H1 (cell line): ENCODE data around the gene MLEC. TPM values are rescaled to one million over a fixed set of nuclear protein-coding genes. Genes with fewer than 3 reads are reported as not detected.

Experiments used
- ASH2L ChIP-seq: fragments of 200-600, 300-600 bp; sonication (generic); IDR thresholded peaks from one replicate; pipeline ENCODE4 v1.7.1; 2017; ENCODE audit warnings: low read length
- CBX8 ChIP-seq: fragments of 300-800, 300-1000 bp; sonication (generic); IDR thresholded peaks from 2 replicates; pipeline ENCODE4 v1.7.1; 2016; ENCODE audit warnings: low read depth, low read length, borderline replicate concordance
- FOSL1 ChIP-seq: IDR thresholded peaks from 2 replicates; pipeline ENCODE4 v1.6.1; 2011; ENCODE audit warnings: mild to moderate bottlenecking, low read depth, low read length, moderate library complexity; ENCODE audit not compliant: insufficient read depth
- HDAC6 ChIP-seq: IDR thresholded peaks from one replicate; pipeline ENCODE4 v1.7.1; 2012; ENCODE audit warnings: low read depth, mild to moderate bottlenecking, inconsistent platforms, low read length, moderate library complexity
- JUND ChIP-seq: IDR thresholded peaks from 2 replicates; pipeline ENCODE4 v1.6.1; 2011; ENCODE audit warnings: mild to moderate bottlenecking, improper control_type of control experiment, low read length
- MAFK ChIP-seq: IDR thresholded peaks from 2 replicates; pipeline ENCODE4 v1.6.1; 2012; ENCODE audit warnings: low read depth, mild to moderate bottlenecking, improper control_type of control experiment, low read length
- SAP30 ChIP-seq: fragments of 300-600 bp; sonication (generic); IDR thresholded peaks from 2 replicates; pipeline ENCODE4 v1.7.1; 2012; ENCODE audit warnings: low read length, moderate library complexity, mild to moderate bottlenecking, inconsistent platforms; ENCODE audit not compliant: insufficient read depth, insufficient replicate concordance
- TCF12 ChIP-seq: IDR thresholded peaks from 2 replicates; pipeline ENCODE4 v1.6.1; 2011; ENCODE audit warnings: low read depth, mild to moderate bottlenecking, low read length
- YY1 ChIP-seq: IDR thresholded peaks from 2 replicates; pipeline ENCODE4 v1.6.1; 2011; ENCODE audit warnings: low read depth, mild to moderate bottlenecking, low read length
- polyA plus RNA-seq, 7 experiments: library from polyadenylated mRNA; depleted of rRNA in 3 of 7; stranded (reverse) in 5 of 7; unstranded in 2 of 7; fragments of >200 nt in 5 of 7; fragments of 200-250 nt in 2 of 7; gene quantifications; 1 replicate in 5 of 7; 2 replicates in 1 of 7; 4 replicates in 1 of 7; pipeline versions ENCODE4 v1.2.1 to v1.2.3, GENCODE V29; 2011 to 2013; ENCODE audit warnings: missing spikeins in 2 of 7, mixed read lengths in 2 of 7
- total RNA-seq: library from RNA; stranded (reverse); fragmentation: NEBNext Ultra II Directional; extraction: Animal tissue kit (Norgen Biotek cat#: 25700); gene quantifications from 2 replicates; pipeline ENCODE4 v1.2.1, GENCODE V29; 2021
- TF ChIP-seq, protein P1 (sequence below): fragments of 300-600 bp; sonication (generic); IDR thresholded peaks from 2 replicates; pipeline ENCODE4 v1.7.1; 2012; ENCODE audit warnings: low read length, moderate library complexity, mild to moderate bottlenecking, inconsistent platforms; ENCODE audit not compliant: insufficient replicate concordance
- TF ChIP-seq, protein P2 (sequence below): IDR thresholded peaks from 2 replicates; pipeline ENCODE4 v1.6.1; 2012; ENCODE audit warnings: low read length, inconsistent platforms

The MLEC gene
- total and polyA plus RNA-seq, 2 of the 8 experiments (the other 6 are each of a cell fraction or from before 2014, with no cell fraction given): 37.1 to 260 TPM

DNA sequence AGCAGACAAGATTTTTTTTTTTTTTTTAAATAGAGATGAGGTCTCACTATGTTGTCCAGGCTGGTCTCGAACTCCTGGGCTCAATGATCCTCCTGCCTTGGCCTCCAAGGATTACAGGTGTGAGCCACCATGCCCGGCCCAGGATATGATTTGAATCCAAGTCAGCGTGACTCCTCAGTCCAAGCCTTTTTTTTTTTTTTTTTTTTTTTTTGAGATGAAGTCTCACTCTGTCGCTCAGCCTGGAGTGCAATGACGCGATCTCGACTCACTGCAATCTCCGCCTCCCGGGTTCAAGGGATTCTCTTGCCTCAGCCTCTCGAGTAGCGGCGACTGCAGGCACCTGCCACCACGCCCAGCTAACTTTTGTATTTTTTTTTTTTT is 39.6 kb upstream of the MLEC start (continued):
- TF ChIP-seq, protein P1, sequence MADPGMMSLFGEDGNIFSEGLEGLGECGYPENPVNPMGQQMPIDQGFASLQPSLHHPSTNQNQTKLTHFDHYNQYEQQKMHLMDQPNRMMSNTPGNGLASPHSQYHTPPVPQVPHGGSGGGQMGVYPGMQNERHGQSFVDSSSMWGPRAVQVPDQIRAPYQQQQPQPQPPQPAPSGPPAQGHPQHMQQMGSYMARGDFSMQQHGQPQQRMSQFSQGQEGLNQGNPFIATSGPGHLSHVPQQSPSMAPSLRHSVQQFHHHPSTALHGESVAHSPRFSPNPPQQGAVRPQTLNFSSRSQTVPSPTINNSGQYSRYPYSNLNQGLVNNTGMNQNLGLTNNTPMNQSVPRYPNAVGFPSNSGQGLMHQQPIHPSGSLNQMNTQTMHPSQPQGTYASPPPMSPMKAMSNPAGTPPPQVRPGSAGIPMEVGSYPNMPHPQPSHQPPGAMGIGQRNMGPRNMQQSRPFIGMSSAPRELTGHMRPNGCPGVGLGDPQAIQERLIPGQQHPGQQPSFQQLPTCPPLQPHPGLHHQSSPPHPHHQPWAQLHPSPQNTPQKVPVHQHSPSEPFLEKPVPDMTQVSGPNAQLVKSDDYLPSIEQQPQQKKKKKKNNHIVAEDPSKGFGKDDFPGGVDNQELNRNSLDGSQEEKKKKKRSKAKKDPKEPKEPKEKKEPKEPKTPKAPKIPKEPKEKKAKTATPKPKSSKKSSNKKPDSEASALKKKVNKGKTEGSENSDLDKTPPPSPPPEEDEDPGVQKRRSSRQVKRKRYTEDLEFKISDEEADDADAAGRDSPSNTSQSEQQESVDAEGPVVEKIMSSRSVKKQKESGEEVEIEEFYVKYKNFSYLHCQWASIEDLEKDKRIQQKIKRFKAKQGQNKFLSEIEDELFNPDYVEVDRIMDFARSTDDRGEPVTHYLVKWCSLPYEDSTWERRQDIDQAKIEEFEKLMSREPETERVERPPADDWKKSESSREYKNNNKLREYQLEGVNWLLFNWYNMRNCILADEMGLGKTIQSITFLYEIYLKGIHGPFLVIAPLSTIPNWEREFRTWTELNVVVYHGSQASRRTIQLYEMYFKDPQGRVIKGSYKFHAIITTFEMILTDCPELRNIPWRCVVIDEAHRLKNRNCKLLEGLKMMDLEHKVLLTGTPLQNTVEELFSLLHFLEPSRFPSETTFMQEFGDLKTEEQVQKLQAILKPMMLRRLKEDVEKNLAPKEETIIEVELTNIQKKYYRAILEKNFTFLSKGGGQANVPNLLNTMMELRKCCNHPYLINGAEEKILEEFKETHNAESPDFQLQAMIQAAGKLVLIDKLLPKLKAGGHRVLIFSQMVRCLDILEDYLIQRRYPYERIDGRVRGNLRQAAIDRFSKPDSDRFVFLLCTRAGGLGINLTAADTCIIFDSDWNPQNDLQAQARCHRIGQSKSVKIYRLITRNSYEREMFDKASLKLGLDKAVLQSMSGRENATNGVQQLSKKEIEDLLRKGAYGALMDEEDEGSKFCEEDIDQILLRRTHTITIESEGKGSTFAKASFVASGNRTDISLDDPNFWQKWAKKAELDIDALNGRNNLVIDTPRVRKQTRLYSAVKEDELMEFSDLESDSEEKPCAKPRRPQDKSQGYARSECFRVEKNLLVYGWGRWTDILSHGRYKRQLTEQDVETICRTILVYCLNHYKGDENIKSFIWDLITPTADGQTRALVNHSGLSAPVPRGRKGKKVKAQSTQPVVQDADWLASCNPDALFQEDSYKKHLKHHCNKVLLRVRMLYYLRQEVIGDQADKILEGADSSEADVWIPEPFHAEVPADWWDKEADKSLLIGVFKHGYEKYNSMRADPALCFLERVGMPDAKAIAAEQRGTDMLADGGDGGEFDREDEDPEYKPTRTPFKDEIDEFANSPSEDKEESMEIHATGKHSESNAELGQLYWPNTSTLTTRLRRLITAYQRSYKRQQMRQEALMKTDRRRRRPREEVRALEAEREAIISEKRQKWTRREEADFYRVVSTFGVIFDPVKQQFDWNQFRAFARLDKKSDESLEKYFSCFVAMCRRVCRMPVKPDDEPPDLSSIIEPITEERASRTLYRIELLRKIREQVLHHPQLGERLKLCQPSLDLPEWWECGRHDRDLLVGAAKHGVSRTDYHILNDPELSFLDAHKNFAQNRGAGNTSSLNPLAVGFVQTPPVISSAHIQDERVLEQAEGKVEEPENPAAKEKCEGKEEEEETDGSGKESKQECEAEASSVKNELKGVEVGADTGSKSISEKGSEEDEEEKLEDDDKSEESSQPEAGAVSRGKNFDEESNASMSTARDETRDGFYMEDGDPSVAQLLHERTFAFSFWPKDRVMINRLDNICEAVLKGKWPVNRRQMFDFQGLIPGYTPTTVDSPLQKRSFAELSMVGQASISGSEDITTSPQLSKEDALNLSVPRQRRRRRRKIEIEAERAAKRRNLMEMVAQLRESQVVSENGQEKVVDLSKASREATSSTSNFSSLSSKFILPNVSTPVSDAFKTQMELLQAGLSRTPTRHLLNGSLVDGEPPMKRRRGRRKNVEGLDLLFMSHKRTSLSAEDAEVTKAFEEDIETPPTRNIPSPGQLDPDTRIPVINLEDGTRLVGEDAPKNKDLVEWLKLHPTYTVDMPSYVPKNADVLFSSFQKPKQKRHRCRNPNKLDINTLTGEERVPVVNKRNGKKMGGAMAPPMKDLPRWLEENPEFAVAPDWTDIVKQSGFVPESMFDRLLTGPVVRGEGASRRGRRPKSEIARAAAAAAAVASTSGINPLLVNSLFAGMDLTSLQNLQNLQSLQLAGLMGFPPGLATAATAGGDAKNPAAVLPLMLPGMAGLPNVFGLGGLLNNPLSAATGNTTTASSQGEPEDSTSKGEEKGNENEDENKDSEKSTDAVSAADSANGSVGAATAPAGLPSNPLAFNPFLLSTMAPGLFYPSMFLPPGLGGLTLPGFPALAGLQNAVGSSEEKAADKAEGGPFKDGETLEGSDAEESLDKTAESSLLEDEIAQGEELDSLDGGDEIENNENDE: no peak
- TF ChIP-seq MAFK (no peak), JUND (no peak), YY1 (no peak), TCF12 (no peak), FOSL1 (no peak), ASH2L (no peak), CBX8 (no peak), SAP30 (no peak), HDAC6 (no peak)
- TF ChIP-seq, protein P2, sequence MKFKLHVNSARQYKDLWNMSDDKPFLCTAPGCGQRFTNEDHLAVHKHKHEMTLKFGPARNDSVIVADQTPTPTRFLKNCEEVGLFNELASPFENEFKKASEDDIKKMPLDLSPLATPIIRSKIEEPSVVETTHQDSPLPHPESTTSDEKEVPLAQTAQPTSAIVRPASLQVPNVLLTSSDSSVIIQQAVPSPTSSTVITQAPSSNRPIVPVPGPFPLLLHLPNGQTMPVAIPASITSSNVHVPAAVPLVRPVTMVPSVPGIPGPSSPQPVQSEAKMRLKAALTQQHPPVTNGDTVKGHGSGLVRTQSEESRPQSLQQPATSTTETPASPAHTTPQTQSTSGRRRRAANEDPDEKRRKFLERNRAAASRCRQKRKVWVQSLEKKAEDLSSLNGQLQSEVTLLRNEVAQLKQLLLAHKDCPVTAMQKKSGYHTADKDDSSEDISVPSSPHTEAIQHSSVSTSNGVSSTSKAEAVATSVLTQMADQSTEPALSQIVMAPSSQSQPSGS: no peak
